Stimulated activated CD8-positive, alpha-beta memory T cell treated with anti-CD3 and anti-CD28 coated beads, Interleukin-15, amount 100 ng/mL, for 48 hours (primary cell): ENCODE results near the gene CRADD.
"Not testable (repeated sequence)": the region's sequence is repeated elsewhere in the genome, so short reads cannot be mapped to it uniquely, and the experiment has no call there.

Source experiments
- DNase-seq, 2 donors: peaks; one replicate each; pipeline ENCODE4 v3.0.0-alpha.2; 2020; ENCODE audit warnings: low read depth in 2 of 2

The CRADD gene

GRCh38 chr12:93784339-93785086 is 107.3 kb downstream of the CRADD start:
- no peak for DNase-seq

GRCh38 chr12:93785249-93786010 is 108.3 kb downstream of the CRADD start:
- peak in 1 of 2 donors; percentile 31 for DNase-seq

GRCh38 chr12:93786656-93787397 is 109.7 kb downstream of the CRADD start:
- no peak for DNase-seq

- no peak for DNase-seq
These were observed 111.7 kb downstream of the CRADD start for GRCh38 chr12:93788853-93789252.

- no peak for DNase-seq
These were observed 112.6 kb downstream of the CRADD start for GRCh38 chr12:93789767-93790166.

GRCh38 chr12:93790472-93791152 is 113.4 kb downstream of the CRADD start:
- DNase-seq, result no peak

- no peak for DNase-seq
These were observed 115.8 kb downstream of the CRADD start for GRCh38 chr12:93793007-93793406.

GRCh38 chr12:93793983-93794382 is 116.8 kb downstream of the CRADD start:
- DNase-seq, result no peak

GRCh38 chr12:93794738-93795137 is 117.6 kb downstream of the CRADD start:
- no peak for DNase-seq

GRCh38 chr12:93795352-93795751 is 118.2 kb downstream of the CRADD start:
- DNase-seq, result no peak

- DNase-seq, result no peak
These were observed 119.6 kb downstream of the CRADD start for GRCh38 chr12:93796729-93797128.

- DNase-seq, result no peak
These were observed 121.3 kb downstream of the CRADD start for GRCh38 chr12:93798279-93799151.

GRCh38 chr12:93801666-93802065 is 124.5 kb downstream of the CRADD start:
- not testable (repeated sequence) for DNase-seq

GRCh38 chr12:93802293-93802692 is 125.1 kb downstream of the CRADD start:
- DNase-seq, result no peak

GRCh38 chr12:93802698-93803423 is 125.7 kb downstream of the CRADD start:
- no peak for DNase-seq

- DNase-seq, result no peak
These were observed 126.2 kb downstream of the CRADD start for GRCh38 chr12:93803424-93803807.

- no peak for DNase-seq
These were observed 127.4 kb downstream of the CRADD start for GRCh38 chr12:93804392-93805179.

GRCh38 chr12:93805736-93806141 is 128.6 kb downstream of the CRADD start:
- no peak for DNase-seq

GRCh38 chr12:93807354-93807753 is 130.2 kb downstream of the CRADD start:
- no peak for DNase-seq
